GM18867 (cell line): ENCODE results near the gene ZMIZ1.

Experiments used
- ATAC-seq: cut with Tn5 transposase; IDR thresholded peaks from one replicate; pipeline ENCODE4 v1.9.1; 2021; ENCODE audit warnings: mild to moderate bottlenecking, moderate library complexity; ENCODE audit not compliant: unreplicated experiment

The ZMIZ1 gene

GRCh38 chr10:79096514-79096913, 27.7 kb downstream of the ZMIZ1 start:
- ATAC-seq: no peak

- ATAC-seq: no peak
Measured at GRCh38 chr10:79097021-79097872, 28.5 kb downstream of the ZMIZ1 start.

- no peak for ATAC-seq
Measured at GRCh38 chr10:79098061-79098460, 29.3 kb downstream of the ZMIZ1 start.

GRCh38 chr10:79098596-79099015, 29.8 kb downstream of the ZMIZ1 start:
- peak; percentile 89 for ATAC-seq

- ATAC-seq: no peak
Measured at GRCh38 chr10:79099898-79100448, 31.2 kb downstream of the ZMIZ1 start.

GRCh38 chr10:79100771-79101170, 32.0 kb downstream of the ZMIZ1 start:
- no peak for ATAC-seq

GRCh38 chr10:79101560-79102497, 33.1 kb downstream of the ZMIZ1 start:
- ATAC-seq: no peak

GRCh38 chr10:79102498-79102874, 33.7 kb downstream of the ZMIZ1 start:
- ATAC-seq: no peak

- no peak for ATAC-seq
Measured at GRCh38 chr10:79103129-79103528, 34.4 kb downstream of the ZMIZ1 start.

GRCh38 chr10:79103585-79103984, 34.8 kb downstream of the ZMIZ1 start:
- ATAC-seq: no peak

GRCh38 chr10:79105150-79105739, 36.5 kb downstream of the ZMIZ1 start:
- ATAC-seq: no peak

- no peak for ATAC-seq
Measured at GRCh38 chr10:79105818-79106217, 37.1 kb downstream of the ZMIZ1 start.

GRCh38 chr10:79106256-79107050, 37.7 kb downstream of the ZMIZ1 start:
- ATAC-seq: no peak

GRCh38 chr10:79107736-79108264, 39.0 kb downstream of the ZMIZ1 start:
- ATAC-seq: no peak

GRCh38 chr10:79108728-79109127, 40.0 kb downstream of the ZMIZ1 start:
- no peak for ATAC-seq

GRCh38 chr10:79111427-79111826, 42.7 kb downstream of the ZMIZ1 start:
- ATAC-seq: no peak

GRCh38 chr10:79111846-79112614, 43.3 kb downstream of the ZMIZ1 start:
- no peak for ATAC-seq

- no peak for ATAC-seq
Measured at GRCh38 chr10:79112881-79113431, 44.2 kb downstream of the ZMIZ1 start.

GRCh38 chr10:79113827-79114226, 45.1 kb downstream of the ZMIZ1 start:
- ATAC-seq: no peak
